Uterus (tissue), 2 donors: ENCODE data around the gene ATP23.

Experiments used
- CTCF ChIP-seq, 4 experiments: fragments of 200-600 bp in 2 of 4; fragments of 450-650 bp in 2 of 4; sonication (generic) in 2 of 4; IDR thresholded peaks; one replicate each; pipeline ENCODE4 v1.5.1; 2016 to 2019; ENCODE audit warnings: antibody characterized with exemption in 4 of 4, mild to moderate bottlenecking in 2 of 4, moderate library complexity in 1 of 4
- POLR2A ChIP-seq, 2 donors: fragments of 450-650 bp; IDR thresholded peaks; one replicate each; pipeline ENCODE4 v1.6.1; 2016; ENCODE audit warnings: antibody characterized with exemption in 2 of 2, mild to moderate bottlenecking in 1 of 2, moderate library complexity in 1 of 2

- TF ChIP-seq CTCF (IDR thresholded peaks at IDR 0.05) (no peak), POLR2A (IDR thresholded peaks at IDR 0.05) (no peak)
Measured at GRCh38 chr12:57898308-57898970, 42.9 kb upstream of the ATP23 start.
